Caki2 (cell line): ENCODE data around the gene CGRRF1. TPM values are rescaled to one million over a fixed set of nuclear protein-coding genes. Genes with fewer than 3 reads are reported as not detected.

Source experiments
- DNase-seq: peaks from one replicate; pipeline ENCODE4 v3.0.0-alpha.2; 2015; ENCODE audit warnings: low read depth
- in situ Hi-C: cut with HindIII; loops from 2 replicates; pipeline ENCODE4 v1.10.0; 2016; ENCODE audit warnings: low sequenced_read_pairs, low pct_unique_long_range_greater_than_20kb, mixed read lengths
- total RNA-seq: library from RNA; depleted of rRNA; stranded (reverse); fragments of >200 nt; shearing (Covaris generic); gene quantifications from 2 replicates; pipeline ENCODE4 v1.2.3, GENCODE V29; 2014; ENCODE audit warnings: low replicate concordance

The CGRRF1 gene
- total RNA-seq, 1 experiment from 2014 or later: 9.9 TPM

GRCh38 chr14:54532111-54533012 is 22.7 kb downstream of the CGRRF1 start:
- in situ Hi-C loops: no loop called here
- no peak for DNase-seq

GRCh38 chr14:54533100-54533499 is 23.4 kb downstream of the CGRRF1 start:
- in situ Hi-C loops: no loop called here
- no peak for DNase-seq

- in situ Hi-C loops: no loop called here
- no peak for DNase-seq
Measured at GRCh38 chr14:54535126-54535525, 25.4 kb downstream of the CGRRF1 start.

GRCh38 chr14:54535646-54536045 is 25.9 kb downstream of the CGRRF1 start:
- in situ Hi-C loops: no loop called here
- no peak for DNase-seq

- in situ Hi-C loops: no loop called here
- no peak for DNase-seq
Measured at GRCh38 chr14:54537651-54538050, 27.9 kb downstream of the CGRRF1 start.

GRCh38 chr14:54538055-54538454 is 28.3 kb downstream of the CGRRF1 start:
- DNase-seq: no peak
- in situ Hi-C loops: no loop called here

- in situ Hi-C loops: no loop called here
- DNase-seq: no peak
Measured at GRCh38 chr14:54547583-54547982, 37.9 kb downstream of the CGRRF1 start.

GRCh38 chr14:54548491-54548890 is 38.8 kb downstream of the CGRRF1 start:
- in situ Hi-C loops: no loop called here
- no peak for DNase-seq

- in situ Hi-C loops: no loop called here
- DNase-seq: no peak
Measured at GRCh38 chr14:54549862-54550261, 40.2 kb downstream of the CGRRF1 start.

- DNase-seq: no peak
- in situ Hi-C loops: no loop called here
Measured at GRCh38 chr14:54550514-54550913, 40.8 kb downstream of the CGRRF1 start.

- in situ Hi-C loops: no loop called here
Measured at GRCh38 chr14:54554401-54554800, 44.7 kb downstream of the CGRRF1 start.

GRCh38 chr14:54555651-54556050 is 45.9 kb downstream of the CGRRF1 start:
- in situ Hi-C loops: no loop called here
- no peak for DNase-seq

More at GRCh38 chr14:54554401-54554800, 44.7 kb downstream of the CGRRF1 start:
- no peak for DNase-seq

GRCh38 chr14:54556535-54556934 is 46.8 kb downstream of the CGRRF1 start:
- in situ Hi-C loops: no loop called here
- DNase-seq: no peak

- no peak for DNase-seq
- in situ Hi-C loops: no loop called here
Measured at GRCh38 chr14:54562334-54562733, 52.6 kb downstream of the CGRRF1 start.

GRCh38 chr14:54564071-54564867 is 54.6 kb downstream of the CGRRF1 start:
- in situ Hi-C loops: no loop called here
- peak; percentile 64 for DNase-seq

- peak; percentile 74 for DNase-seq
- in situ Hi-C loops: no loop called here
Measured at GRCh38 chr14:54564868-54565784, 55.4 kb downstream of the CGRRF1 start.

GRCh38 chr14:54565785-54566409 is 56.2 kb downstream of the CGRRF1 start:
- peak; percentile 71 for DNase-seq
- in situ Hi-C loops: no loop called here
